GM19043 (cell line): ENCODE data around the gene SLC1A4.

ENCODE experiments used
- ATAC-seq: cut with Tn5 transposase; IDR thresholded peaks from one replicate; pipeline ENCODE4 v1.9.1; 2021; ENCODE audit warnings: low read depth; ENCODE audit not compliant: unreplicated experiment

The SLC1A4 gene

DNA sequence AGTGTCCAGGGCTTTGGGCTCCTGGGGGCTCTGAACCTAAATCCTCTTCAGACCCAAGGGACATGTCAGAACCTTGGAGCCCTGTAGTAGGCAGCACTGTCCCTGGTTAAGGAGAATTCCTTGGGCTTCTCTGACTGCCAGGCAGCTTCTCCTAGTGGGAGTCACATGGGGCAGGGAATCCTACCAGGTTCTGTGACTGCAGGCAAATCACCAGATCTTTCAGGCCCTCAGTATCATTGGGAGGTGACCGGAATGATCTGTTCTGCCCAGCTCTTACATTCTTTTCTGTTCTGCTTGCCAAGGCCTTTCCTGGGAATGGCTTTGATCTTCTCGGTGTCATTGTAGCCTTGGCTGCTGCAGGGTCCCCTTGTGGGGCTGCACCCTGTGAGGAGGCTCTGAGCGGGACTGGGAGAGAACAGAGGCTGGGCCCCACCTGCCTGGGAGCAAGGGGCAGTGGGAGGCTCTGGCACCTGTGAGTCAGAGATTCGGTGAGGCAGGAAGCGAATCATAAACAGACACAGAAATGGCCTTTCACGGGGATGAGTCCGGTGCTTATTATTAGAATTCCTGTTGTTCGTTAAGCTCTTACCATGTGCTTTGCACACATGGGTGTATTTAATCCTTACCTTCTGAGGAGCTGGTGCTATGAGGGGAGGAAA, 81.1 kb downstream of the SLC1A4 start:
- ATAC-seq: no peak

GRCh38 chr2:65070856-65071255, 81.7 kb downstream of the SLC1A4 start:
- no peak for ATAC-seq

- ATAC-seq: no peak
These were observed 82.4 kb downstream of the SLC1A4 start for GRCh38 chr2:65071499-65072180.

DNA sequence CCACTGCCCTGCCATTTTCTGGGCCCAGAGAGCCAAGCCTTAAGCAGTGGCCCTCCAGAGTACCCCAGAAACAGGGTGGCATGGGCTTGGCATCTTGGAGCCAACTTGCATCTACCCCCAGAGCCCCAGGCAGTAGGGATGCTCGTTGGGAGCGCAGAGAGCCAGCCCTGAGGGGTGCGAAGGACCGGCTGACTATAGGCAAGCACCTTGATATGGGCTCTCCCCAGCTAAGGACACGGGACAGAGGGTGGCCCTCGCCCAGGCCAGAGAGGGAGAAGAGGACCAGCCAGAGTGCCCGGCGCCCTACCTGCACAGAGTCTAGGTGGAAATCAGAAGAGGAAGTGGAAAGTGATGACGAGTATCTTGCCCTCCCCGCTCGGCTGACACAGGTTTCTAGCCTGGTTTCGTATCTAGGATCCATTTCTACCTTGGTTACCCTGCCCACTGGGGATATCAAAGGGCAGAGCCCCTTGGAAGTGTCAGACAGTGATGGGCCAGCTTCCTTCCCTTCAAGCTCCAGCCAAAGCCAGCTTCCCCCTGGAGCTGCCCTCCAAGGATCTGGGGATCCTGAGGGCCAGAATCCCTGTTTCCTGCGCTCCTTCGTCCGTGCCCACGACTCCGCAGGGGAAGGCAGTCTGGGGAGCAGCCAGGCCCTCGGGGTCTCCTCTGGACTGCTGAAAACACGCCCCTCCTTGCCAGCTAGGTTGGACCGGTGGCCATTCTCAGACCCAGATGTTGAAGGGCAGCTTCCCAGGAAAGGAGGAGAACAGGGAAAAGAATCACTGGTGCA, 83.2 kb downstream of the SLC1A4 start:
- ATAC-seq: no peak
